ENCODE results near the gene GATM.

- TF ChIP-seq CTCF (IDR thresholded peaks at IDR 0.05) (no peak), EZH2phosphoT487 (IDR thresholded peaks at IDR 0.05) (no peak)
These were observed 28.7 kb downstream of the GATM start for GRCh38 chr15:45349623-45350022.
